ENCODE results near the gene PDE4B.

Gene PDE4B

GRCh38 chr1:66364578-66365391 is 572.1 kb downstream of the PDE4B start:
- DNase-seq (ENCODE audit: low spot score) = no peak

GRCh38 chr1:66365635-66366034 is 572.9 kb downstream of the PDE4B start:
- DNase-seq (ENCODE audit: low spot score) = no peak

DNA sequence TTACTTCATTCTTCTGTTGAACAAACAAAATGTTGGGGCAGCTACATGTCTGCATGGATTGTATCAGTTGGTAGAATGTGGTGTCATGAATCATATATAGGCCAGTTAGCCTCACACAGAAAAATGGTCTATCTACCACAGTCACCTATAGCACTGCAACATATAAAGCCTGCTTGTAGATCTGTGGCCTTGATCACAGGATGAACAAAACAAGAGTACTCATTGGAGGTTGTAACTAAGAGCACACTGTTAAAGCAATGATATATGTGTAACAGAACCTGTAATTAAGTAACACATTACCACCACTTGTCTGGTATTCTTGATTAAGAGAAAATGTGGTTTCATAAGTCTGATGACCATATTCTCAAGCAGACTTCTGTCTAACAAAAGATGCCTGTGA is 573.9 kb downstream of the PDE4B start:
- DNase-seq (ENCODE audit: low spot score) = no peak

DNA sequence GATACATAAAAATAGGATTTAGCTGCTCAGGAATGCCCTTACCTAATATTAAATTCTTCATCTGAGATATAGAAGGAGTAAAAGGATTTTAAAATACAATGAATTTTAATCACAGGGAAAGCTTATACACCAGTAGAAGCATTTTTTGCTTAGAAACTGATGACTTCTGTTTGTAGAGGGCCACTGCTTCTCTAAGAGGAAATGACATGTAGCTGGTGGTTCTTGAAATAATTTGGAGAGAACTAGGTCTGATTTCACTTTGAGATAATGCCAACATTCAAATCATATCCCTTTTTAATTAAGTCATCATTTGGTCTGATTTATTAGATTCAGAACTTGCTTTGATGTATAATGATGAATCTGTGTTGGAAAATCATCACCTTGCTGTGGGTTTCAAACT is 574.7 kb downstream of the PDE4B start:
- DNase-seq (ENCODE audit: low spot score) = no peak

- DNase-seq (ENCODE audit: low spot score) = no peak
These were observed 575.6 kb downstream of the PDE4B start for GRCh38 chr1:66368261-66368660.

GRCh38 chr1:66370462-66370971 is 577.8 kb downstream of the PDE4B start:
- no peak for DNase-seq (ENCODE audit: low spot score)

GRCh38 chr1:66371233-66372005 is 578.7 kb downstream of the PDE4B start:
- no peak for DNase-seq (ENCODE audit: low spot score)

- DNase-seq (ENCODE audit: low spot score) = no peak
These were observed 579.9 kb downstream of the PDE4B start for GRCh38 chr1:66372522-66373101.

- DNase-seq (ENCODE audit: low spot score) = no peak
These were observed 580.5 kb downstream of the PDE4B start for GRCh38 chr1:66373157-66373591.

- no peak for DNase-seq (ENCODE audit: low spot score)
These were observed 581.5 kb downstream of the PDE4B start for GRCh38 chr1:66374148-66374547.

DNA sequence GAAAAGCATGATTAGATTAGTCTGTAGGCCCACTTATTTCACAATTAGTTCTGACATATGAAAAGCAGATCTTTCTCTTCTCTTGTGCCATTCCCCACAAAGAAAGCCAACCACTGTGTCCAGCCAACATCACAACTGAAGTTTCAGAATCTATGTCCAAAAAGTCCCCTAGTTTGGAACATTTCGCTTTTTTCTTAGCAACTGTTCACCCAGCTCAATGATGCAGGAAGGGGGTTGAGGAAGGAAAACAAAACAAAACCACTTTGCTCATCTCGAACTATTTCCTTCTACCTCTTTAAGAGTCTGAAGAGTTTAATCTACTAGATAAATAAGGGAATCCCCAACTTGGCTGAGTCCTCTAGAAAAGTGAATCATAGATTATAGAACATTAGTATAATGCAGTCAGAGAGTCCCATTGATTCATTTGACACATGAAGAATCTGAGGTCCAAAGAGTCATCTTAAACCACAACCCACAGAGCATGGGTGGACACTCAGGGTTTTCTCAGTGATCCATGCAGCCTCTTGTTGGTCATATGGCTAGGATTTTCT is 581.9 kb downstream of the PDE4B start:
- no peak for DNase-seq (ENCODE audit: low spot score)

- no peak for DNase-seq (ENCODE audit: low spot score)
These were observed 582.4 kb downstream of the PDE4B start for GRCh38 chr1:66375125-66375524.

- no peak for DNase-seq (ENCODE audit: low spot score)
These were observed 587.9 kb downstream of the PDE4B start for GRCh38 chr1:66380452-66381212.

DNA sequence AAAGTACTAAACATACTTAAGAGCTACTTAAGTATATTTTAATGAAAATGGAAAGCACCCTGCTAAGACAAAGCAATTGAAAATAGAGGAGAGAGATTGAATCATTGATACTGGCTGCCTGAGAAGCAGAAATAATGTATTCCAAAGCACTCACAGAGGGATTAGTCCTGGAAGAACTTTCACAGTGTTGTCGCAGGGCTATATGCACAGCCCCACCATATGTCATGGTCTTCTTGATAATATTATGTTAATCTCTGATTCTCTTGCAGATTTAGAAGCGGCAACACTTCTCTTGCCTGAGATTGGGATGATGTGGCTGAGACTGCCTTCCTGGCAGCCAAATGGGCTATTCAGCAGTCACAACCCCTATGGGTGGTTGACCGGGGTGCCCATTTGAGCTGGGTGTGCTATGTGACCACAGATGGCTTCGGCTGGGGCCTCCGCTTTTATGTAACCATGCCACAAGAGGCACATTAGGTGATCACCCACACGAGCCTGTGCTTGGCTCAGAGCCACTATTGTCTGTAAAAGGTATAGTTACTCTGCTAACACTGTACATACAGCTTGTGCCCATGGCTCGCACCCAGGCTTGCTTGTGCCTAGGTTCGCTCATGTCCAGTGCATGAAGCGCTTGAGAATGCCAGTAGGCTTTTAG is 589.1 kb downstream of the PDE4B start:
- no peak for DNase-seq (ENCODE audit: low spot score)

DNA sequence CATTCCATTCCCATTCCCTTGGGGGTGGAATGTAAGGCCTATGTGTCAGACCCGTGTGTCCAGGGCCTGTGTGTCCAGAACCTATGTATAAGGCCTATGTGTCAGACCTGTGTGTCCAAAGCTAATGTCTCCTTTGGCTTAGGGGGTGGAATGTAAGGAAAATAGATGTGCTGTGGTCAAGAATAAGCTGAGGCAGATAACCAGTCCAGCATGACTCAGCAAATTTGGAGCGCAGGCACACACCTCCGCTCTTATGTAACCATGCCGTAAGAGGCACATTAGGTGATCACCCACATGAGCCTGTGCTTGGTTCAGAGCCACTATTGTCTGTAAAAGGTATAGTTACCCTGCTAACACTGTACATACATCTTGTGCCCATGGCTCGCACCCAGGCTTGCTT is 590.5 kb downstream of the PDE4B start:
- DNase-seq (ENCODE audit: low spot score) = no peak

- DNase-seq (ENCODE audit: low spot score) = no peak
These were observed 590.9 kb downstream of the PDE4B start for GRCh38 chr1:66383611-66384010.

DNA sequence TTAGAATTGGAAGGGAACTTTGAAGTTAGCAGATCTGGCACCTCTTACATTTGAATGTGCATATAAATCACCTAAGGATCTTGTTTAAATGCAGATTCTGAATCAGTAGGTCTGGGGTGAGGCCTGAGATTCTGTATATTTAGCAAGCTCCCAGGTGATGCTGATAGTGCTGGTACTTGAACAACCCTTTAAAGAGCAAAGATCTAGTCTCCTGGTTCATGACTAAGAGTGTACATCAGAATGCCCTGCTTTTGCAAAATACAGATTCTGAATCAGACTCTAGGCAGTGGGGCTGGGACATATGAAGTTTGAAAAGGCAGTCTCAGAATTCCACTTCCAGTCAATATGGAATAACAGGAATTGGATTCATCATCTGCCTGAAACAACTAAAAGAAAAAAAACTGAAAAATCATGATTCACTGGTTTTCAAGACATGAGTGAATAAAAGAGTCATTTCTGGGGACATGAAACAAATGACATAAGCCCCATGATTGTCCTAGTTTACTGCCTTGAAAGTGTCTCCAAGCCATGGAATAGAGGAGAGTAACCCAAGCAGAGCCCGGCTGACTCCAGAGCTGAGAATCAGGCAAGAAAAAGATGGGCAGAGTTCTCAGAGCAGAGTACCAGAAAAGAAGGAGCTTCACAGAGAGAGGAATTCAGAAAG is 591.7 kb downstream of the PDE4B start:
- DNase-seq (ENCODE audit: low spot score) = no peak

- no peak for DNase-seq (ENCODE audit: low spot score)
These were observed 594.0 kb downstream of the PDE4B start for GRCh38 chr1:66386712-66387111.

GRCh38 chr1:66388913-66389312 is 596.2 kb downstream of the PDE4B start:
- DNase-seq (ENCODE audit: low spot score) = no peak

GRCh38 chr1:66393586-66394287 is 601.0 kb downstream of the PDE4B start:
- DNase-seq (ENCODE audit: low spot score) = no peak
